Aorta (tissue), 5 donors: ENCODE results near the gene STXBP5L. TPM values are rescaled to one million over a fixed set of nuclear protein-coding genes. Genes with fewer than 3 reads are reported as not detected.
A peak's percentile ranks its signal among the peaks of the same experiment; 100 is the strongest.

Source experiments
- ATAC-seq: fragments of 200-7000 bp; cut with Tn5 transposase; one replicate; pipeline ENCODE4 v1.9.1; 2022; ENCODE audit warnings: moderate library complexity; ENCODE audit not compliant: low FRiP score
- DNase-seq, 2 donors: peaks; one replicate each; pipeline ENCODE4 v3.0.0-alpha.2; 2020
- H3K27ac ChIP-seq, 2 donors: one replicate each; pipeline ENCODE4 v1.5.1; 2013; ENCODE audit warnings: low read length in 2 of 2, mild to moderate bottlenecking in 2 of 2, moderate library complexity in 2 of 2, control low read depth in 1 of 2, inconsistent platforms in 1 of 2, low read depth in 1 of 2
- H3K27me3 ChIP-seq, 2 donors: one replicate each; pipeline ENCODE4 v1.6.1; 2013; ENCODE audit warnings: control low read depth in 1 of 2, low read length in 1 of 2, mild to moderate bottlenecking in 1 of 2, moderate library complexity in 1 of 2; ENCODE audit not compliant: insufficient read depth in 2 of 2, control insufficient read depth in 1 of 2
- H3K36me3 ChIP-seq, 2 donors: one replicate each; pipeline ENCODE4 v1.6.1; 2013; ENCODE audit warnings: control low read depth in 1 of 2, low read length in 1 of 2, mild to moderate bottlenecking in 1 of 2; ENCODE audit not compliant: insufficient read depth in 2 of 2, control insufficient read depth in 1 of 2
- H3K4me1 ChIP-seq, 2 donors: one replicate each; pipeline ENCODE4 v1.6.1; 2013; ENCODE audit warnings: low read length in 2 of 2, control low read depth in 1 of 2, mild to moderate bottlenecking in 1 of 2, moderate library complexity in 1 of 2; ENCODE audit not compliant: insufficient read depth in 2 of 2, control insufficient read depth in 1 of 2
- H3K4me3 ChIP-seq, 2 donors: one replicate each; pipeline ENCODE4 v1.5.1; 2013; ENCODE audit warnings: low read length in 2 of 2, control low read depth in 1 of 2, mild to moderate bottlenecking in 1 of 2
- H3K9me3 ChIP-seq: one replicate; pipeline ENCODE4 v1.6.1; 2013; ENCODE audit warnings: mild to moderate bottlenecking, low read length; ENCODE audit not compliant: control insufficient read depth
- WGBS, 2 donors: extraction: QIAGEN DNeasy Blood & Tissue Kit; methylation state at CpG; one replicate each; pipeline ENCODE4 v1.1.7; 2013; 5-methylcytosine and 5-hydroxymethylcytosine counted together
- intact Hi-C, 2 donors: fragments of 100-400 bp; cut with DNase I; formaldehyde crosslinking; loops; one replicate each; pipeline versions ENCODE4 v1.14.2 to v1.15.0; 2022
- polyA plus RNA-seq, 2 donors: library from polyadenylated mRNA; stranded (reverse); fragments of 200-250 nt; gene quantifications; one replicate each; pipeline ENCODE4 v1.2.3, GENCODE V29; 2013
- total RNA-seq, 2 donors: library from RNA; stranded (reverse); fragmentation: NEBNext Ultra II Directional; extraction: Animal tissue kit (Norgen Biotek cat#: 25700); gene quantifications; one replicate each; pipeline ENCODE4 v1.2.1, GENCODE V29; 2021
- donor health status: healthy with polysubstance abuse.
- donor health status: Bipolar disorder and iron deficiency.
- donor health status: DM: no; HTN: no; CAD: no.
- donor health status: DM: no; HTN: no; CAD: no.
- donor health status: DM: yes; HTN: yes; CAD: no.

The STXBP5L gene
- total and polyA plus RNA-seq, 4 donors = 0.16 to 0.38 TPM; not detected in 2

DNA sequence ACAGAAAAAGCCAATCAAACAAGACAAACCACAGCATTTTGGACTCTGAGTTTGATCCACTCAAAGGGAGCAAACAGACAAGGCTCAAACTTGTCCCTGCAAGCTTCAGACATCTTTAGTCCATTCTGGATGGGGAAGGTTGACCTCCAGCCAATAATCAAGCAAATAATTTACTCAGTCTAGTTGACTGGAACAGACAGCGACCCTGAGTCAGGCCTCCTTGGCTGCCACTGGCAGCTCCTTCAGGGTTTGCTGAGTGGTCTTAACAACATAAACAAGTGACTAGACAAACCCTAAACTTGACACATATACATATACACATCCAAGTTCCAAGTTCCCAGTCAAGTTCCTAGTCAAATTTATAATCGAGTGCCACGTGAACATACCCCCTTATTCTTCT, 323.9 kb downstream of the STXBP5L start:
- Histone ChIP-seq H3K27ac (no peak overlapping the region), H3K4me3 (no peak overlapping the region), H3K9me3 (no peaks in the 10 kb centered on the region), H3K36me3 (no peaks in the 10 kb centered on the region), H3K27me3 (no peaks in the 10 kb centered on the region), H3K4me1 (no peaks in the 10 kb centered on the region)
- DNase-seq (no peak), ATAC-seq (no peak)
- intact Hi-C loops = no loop called here
- WGBS, 2 donors = 79 to 81% methylated on average over 3 of the region's 3 CpGs

DNA sequence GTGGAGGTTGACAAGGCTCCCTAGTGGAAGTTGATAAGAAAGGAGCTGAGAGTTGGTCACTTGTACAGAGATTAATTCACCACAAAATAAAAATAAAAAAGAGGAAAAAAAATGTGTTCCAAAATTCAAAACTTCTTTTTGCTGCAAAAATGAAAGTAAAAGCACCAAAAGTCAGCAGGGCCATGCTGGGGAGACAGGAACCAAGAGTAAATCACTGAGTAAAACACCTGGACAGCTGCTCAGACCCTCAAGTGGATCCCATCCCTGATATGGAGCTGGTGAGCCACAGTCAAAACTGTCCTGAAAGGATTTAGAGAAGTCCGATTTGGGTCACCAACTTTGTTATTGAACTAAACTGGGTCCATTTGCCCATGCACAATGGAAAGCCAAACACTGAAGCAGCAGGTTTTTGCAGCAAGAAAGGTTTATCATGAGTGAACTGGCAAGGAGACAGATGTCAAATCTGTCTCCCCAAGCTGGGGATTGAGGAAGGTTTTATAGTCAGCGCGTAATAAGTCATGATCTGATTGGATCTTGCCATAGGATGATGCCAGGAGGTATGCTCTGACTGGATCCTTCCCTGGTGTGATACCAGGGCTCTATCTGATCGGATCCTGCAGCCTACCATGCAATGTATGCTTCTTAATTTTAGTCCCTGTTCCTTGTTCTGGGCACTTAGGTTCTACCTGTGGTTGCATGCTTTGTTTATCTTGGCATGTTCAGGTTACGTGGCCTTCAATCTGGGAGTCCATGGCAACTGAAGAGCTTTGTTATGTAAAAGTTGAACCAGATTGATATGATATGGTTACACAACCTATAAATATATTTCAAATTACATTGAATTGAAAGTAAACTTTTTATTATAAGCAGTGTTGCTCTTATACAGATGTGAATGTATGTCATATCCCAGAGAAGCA, 324.6 kb downstream of the STXBP5L start:
- WGBS, 2 donors = 84 to 90% methylated on average over 5 of the region's 5 CpGs
- H3K27me3 ChIP-seq = no peaks in the 10 kb centered on the region
- no peaks in the 10 kb centered on the region for H3K36me3 ChIP-seq
- H3K4me3 ChIP-seq = no peak overlapping the region
- no peaks in the 10 kb centered on the region for H3K4me1 ChIP-seq
- no peaks in the 10 kb centered on the region for H3K9me3 ChIP-seq
- H3K27ac ChIP-seq = no peak overlapping the region
- ATAC-seq (no peak), DNase-seq (no peak)
- intact Hi-C loops = no loop called here

DNA sequence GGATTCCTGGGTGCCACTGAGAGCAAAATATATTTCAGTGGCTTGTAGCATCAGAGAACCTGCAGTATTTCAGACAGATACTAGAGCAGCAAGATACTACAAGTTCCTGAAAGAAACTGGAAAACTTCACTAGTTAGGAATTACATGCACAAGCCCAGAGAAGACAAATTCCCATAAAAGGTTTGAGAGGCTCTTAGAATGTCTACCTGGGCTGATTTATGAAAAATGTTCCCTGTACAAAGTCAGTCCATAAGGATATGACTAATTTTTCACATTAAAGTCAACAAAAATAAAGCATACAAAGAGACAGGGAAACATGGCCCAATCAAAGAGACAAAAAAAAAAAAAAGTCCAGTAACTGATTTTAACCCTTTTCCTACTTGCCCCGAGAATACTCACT, 335.2 kb downstream of the STXBP5L start:
- Histone ChIP-seq H3K9me3 (no peaks in the 10 kb centered on the region), H3K4me1 (peaks cover 0 to 3% of the 10 kb centered on the region in 2 donors), H3K36me3 (no peaks in the 10 kb centered on the region), H3K27me3 (no peaks in the 10 kb centered on the region), H3K4me3 (no peak overlapping the region), H3K27ac (peak overlapping the region in 1 of 2 donors; percentile 28)
- WGBS, 2 donors = 7 to 12% methylated on average over 1 of the region's 1 CpG
- intact Hi-C loops = no loop called here
- no peak for DNase-seq
- ATAC-seq = no peak

GRCh38 chr3:121252676-121253075, 344.7 kb downstream of the STXBP5L start:
- Histone ChIP-seq H3K36me3 (no peaks in the 10 kb centered on the region), H3K27me3 (no peaks in the 10 kb centered on the region), H3K27ac (no peak overlapping the region), H3K4me3 (no peak overlapping the region), H3K4me1 (no peaks in the 10 kb centered on the region), H3K9me3 (no peaks in the 10 kb centered on the region)
- intact Hi-C loops = no loop called here
- DNase-seq (no peak), ATAC-seq (no peak)
- WGBS, 2 donors = 26 to 34% methylated on average over 2 of the region's 2 CpGs

DNA sequence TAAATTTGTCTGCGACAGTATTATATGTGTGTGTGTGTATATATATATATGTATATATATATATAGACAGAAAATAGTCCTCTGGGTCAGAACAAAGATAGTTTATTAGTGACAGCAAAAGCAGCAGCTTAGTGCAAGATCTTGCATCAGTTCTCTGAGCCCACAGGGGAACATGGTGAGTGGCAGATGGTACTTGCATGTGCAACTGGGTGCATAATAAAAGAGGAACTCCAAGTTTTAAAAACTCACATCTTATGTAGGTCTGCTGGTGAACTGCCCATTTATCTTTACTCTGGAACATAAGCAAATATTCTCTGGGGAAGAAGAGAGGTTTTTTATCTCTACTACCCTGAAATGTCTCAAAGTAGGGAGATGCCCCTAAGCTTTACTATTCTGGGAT, 361.4 kb downstream of the STXBP5L start:
- intact Hi-C loops = no loop called here
- H3K4me1 ChIP-seq = no peaks in the 10 kb centered on the region
- DNase-seq = no peak
- no peaks in the 10 kb centered on the region for H3K36me3 ChIP-seq
- no peaks in the 10 kb centered on the region for H3K27me3 ChIP-seq
- no peak overlapping the region for H3K27ac ChIP-seq
- H3K4me3 ChIP-seq = no peak overlapping the region
- H3K9me3 ChIP-seq = no peaks in the 10 kb centered on the region
- ATAC-seq = no peak
- WGBS, 2 donors = 82 to 87% methylated on average over 1 of the region's 1 CpG

DNA sequence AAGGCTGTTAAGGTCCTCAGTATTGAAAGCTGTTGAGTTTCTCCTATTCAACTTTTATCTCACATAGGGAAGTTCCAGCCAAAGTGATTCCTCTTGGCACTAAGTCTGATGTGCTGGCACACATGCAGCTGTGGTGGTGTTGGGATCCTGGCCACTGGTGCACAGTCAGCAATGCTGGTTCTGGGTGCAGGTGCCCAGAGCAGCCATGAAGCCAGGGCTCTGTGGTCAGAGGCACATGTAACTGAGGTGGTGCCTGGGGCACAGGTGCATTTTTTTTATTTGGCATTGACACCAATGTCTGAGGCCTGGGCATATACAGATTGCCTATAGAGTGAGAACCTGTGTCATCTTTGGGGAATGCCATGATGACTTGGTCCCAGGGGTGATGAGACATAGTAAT, 366.4 kb downstream of the STXBP5L start:
- Histone ChIP-seq H3K9me3 (peaks cover 2% of the 10 kb centered on the region), H3K27ac (no peak overlapping the region), H3K36me3 (no peaks in the 10 kb centered on the region), H3K27me3 (no peaks in the 10 kb centered on the region), H3K4me3 (no peak overlapping the region), H3K4me1 (no peaks in the 10 kb centered on the region)
- DNase-seq (no peak), ATAC-seq (no peak)
- intact Hi-C loops = no loop called here

DNA sequence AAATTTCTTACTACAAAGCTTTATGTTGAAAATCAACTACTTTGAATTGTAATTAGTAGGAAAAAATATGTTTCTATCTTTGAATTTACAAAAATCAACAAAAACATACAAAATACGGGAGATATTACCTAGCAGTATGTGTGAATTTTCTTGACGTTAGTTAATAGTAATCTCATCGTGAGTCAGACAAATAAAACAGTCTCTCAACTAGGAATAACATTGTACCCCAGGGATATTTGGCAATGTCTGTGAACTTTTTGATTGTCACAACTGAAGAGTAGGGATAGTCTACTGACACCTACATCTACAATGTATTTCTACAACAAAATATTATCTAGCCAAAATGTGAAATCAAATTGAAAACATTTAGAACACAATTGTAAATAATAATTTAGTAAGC, 387.4 kb downstream of the STXBP5L start:
- WGBS, 2 donors = 36 to 37% methylated on average over 3 of the region's 3 CpGs
- DNase-seq (no peak), ATAC-seq (no peak)
- H3K27me3 ChIP-seq = no peaks in the 10 kb centered on the region
- no peaks in the 10 kb centered on the region for H3K36me3 ChIP-seq
- no peak overlapping the region for H3K4me3 ChIP-seq
- H3K9me3 ChIP-seq = no peaks in the 10 kb centered on the region
- intact Hi-C loops = no loop called here
- no peak overlapping the region for H3K27ac ChIP-seq
- H3K4me1 ChIP-seq = no peaks in the 10 kb centered on the region

- Histone ChIP-seq H3K4me1 (no peaks in the 10 kb centered on the region), H3K36me3 (no peaks in the 10 kb centered on the region), H3K27ac (no peak overlapping the region), H3K27me3 (no peaks in the 10 kb centered on the region), H3K4me3 (no peak overlapping the region), H3K9me3 (no peaks in the 10 kb centered on the region)
- ATAC-seq = no peak
- no peak for DNase-seq
- intact Hi-C loops = no loop called here
These were observed 388.0 kb downstream of the STXBP5L start for GRCh38 chr3:121295979-121296378.

- DNase-seq (no peak), ATAC-seq (no peak)
- H3K4me1 ChIP-seq = no peaks in the 10 kb centered on the region
- H3K4me3 ChIP-seq = no peak overlapping the region
- no peaks in the 10 kb centered on the region for H3K9me3 ChIP-seq
- no peaks in the 10 kb centered on the region for H3K36me3 ChIP-seq
- H3K27ac ChIP-seq = no peak overlapping the region
- no peaks in the 10 kb centered on the region for H3K27me3 ChIP-seq
- intact Hi-C loops = no loop called here
These were observed 416.3 kb downstream of the STXBP5L start for GRCh38 chr3:121324320-121324719.
